HG02973 (cell line): ENCODE data around the gene TTC22.

Experiments used
- ATAC-seq: cut with Tn5 transposase; IDR thresholded peaks from one replicate; pipeline ENCODE4 v1.9.1; 2021; ENCODE audit warnings: moderate library complexity; ENCODE audit not compliant: unreplicated experiment

TTC22 gene

GRCh38 chr1:54754045-54754444 lies 47.1 kb downstream of the TTC22 start:
- ATAC-seq = no peak

- ATAC-seq = no peak
These were observed 49.7 kb downstream of the TTC22 start for GRCh38 chr1:54751426-54751825.

GRCh38 chr1:54750596-54750995 lies 50.5 kb downstream of the TTC22 start:
- ATAC-seq = no peak

GRCh38 chr1:54748094-54748835 lies 52.9 kb downstream of the TTC22 start:
- no peak for ATAC-seq

- ATAC-seq = no peak
These were observed 55.3 kb downstream of the TTC22 start for GRCh38 chr1:54745864-54746263.

- ATAC-seq = no peak
These were observed 55.8 kb downstream of the TTC22 start for GRCh38 chr1:54745274-54745673.

- no peak for ATAC-seq
These were observed 56.4 kb downstream of the TTC22 start for GRCh38 chr1:54744696-54745095.

GRCh38 chr1:54743416-54744226 lies 57.5 kb downstream of the TTC22 start:
- ATAC-seq = no peak

GRCh38 chr1:54742282-54742681 lies 58.8 kb downstream of the TTC22 start:
- no peak for ATAC-seq

GRCh38 chr1:54741531-54741930 lies 59.6 kb downstream of the TTC22 start:
- no peak for ATAC-seq

- no peak for ATAC-seq
These were observed 62.9 kb downstream of the TTC22 start for GRCh38 chr1:54738244-54738643.

- no peak for ATAC-seq
These were observed 64.4 kb downstream of the TTC22 start for GRCh38 chr1:54736685-54737084.
